ENCODE data around the gene PITPNM3.

Gene PITPNM3

DNA sequence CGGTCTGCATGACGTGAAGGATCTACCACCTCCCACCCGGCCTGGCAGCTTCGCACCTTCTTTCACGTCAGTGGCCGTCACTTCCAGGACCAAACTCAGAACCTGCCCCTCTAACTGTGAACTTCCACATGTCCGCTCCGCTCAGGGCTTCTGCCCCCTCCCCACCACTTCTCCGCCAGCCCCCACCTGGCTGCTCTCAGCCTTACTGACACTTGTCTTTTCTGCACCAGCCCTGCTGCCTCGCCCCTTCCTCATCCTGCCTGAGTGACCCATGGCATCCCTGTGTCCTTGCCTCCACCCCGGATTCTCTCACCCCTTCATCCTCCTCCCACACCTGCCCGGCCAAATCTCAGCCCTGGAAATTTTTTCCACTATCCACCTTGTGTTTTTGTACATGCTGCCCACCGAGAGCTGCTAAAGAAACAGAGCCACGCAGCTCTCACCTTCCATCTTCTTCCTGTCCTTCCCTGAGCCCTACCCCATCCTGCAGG, 97.8 kb downstream of the PITPNM3 start:
- DNase-seq = no peak

DNA sequence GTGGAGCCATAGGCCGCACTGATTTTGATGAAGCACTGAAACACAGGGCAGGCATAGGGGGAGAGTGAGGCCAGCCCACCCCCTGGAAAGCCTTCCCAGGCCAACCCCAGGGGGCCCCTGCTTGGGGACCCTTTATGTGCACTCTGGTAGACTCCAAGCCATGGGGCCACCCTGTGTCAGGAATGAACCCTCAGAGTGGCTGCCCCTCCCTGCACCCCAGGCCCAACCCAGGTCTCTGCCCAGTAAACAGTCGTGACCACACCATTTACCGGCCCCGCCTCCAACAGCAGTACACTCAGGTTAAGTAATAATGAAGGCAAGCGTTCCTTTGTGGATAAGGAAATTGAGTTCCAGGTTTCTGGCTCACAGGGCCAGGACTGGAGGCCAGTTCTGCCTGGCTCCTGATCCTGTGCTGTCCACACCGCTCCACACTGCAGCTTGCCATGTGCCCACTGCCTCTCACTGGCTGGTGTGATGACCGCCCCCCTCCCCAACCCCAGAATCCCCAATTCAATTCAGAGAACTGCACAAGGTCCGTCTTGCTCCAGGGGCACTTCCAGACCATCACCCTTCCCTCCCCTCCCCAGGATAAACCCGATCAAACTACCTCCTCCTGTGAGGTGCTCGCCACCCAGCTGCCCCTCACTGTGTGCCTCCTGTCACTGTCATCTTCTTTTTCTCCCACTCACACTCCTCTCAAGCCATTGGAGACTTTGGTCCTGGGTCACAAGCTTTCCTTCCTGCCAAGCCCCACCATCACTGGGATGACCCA, 98.5 kb downstream of the PITPNM3 start:
- peak; percentile 2 for DNase-seq

DNA sequence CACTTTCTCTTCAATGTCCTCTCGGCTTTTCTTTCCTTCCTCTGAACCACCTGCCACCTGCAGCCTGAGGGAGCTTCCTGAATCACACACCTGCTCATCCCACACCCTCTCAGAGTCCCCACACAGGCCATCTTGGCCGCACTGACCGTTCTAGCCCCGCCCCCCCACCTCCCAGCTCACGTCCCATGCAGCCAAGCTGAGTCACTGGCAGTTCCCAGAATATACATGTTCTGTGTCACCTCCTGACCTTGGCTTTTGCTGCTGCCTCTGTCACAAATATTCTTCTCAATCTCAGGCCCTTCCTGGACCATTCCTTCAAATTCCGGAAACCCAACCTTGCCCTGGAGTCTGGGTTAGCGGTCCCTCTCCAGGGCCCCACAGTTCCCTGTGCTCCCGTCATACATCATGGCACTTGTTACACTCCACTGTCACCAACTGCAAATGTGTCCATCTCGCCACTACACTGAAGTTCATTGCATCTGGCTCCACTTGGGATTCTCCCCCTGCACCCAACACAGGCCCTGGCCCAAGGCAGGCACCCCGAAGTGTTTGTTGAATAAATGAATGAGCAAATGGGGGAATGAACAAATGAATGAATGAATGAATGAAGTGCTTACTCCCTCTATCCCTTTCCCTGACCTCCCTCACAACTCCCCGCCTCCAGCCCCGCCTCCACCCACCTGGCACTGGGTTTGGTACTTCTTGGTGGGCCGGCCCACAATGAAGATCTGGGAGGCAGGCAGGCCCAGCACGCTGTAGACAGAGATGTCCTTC, 99.3 kb downstream of the PITPNM3 start:
- peak; percentile 77 for DNase-seq

DNA sequence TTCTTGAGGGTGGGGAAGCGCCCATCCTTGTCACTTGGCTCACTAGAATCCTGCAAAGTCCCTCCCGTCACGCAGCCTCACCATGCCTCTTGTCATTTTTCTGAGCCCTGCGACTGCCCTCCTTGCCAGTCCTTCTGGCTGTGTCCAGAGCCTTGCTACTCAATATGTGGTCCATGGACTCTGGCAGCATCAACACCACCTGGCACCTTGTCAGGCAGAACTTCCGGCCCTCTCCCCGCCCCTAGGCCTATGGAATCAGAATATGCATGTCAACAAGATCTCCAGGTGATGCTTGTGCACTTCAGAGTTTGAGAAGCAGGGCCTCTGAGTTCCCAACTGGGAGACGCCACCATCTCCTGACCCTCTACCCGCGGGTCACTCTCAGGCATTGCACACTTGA, 100.0 kb downstream of the PITPNM3 start:
- DNase-seq = peak; percentile 88

DNA sequence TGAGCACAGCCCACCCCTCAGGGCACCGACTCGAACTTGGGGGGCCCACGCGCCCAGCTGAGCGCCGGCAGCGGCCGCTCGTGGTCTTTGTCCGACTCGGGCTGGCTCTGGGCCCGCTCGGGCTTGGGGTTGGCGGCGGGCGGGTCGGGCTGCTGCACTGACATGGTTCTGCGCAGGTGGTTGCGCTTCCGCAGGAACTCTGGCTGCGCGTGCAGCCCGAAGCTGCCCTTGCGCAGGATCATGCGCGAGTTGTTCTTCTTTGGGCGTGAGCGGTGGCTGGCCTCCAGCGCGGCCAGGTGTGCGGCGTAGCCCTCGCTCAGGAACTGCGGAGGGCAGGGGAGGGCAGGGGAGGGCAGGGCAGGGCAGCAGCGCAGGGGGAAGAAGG, 101.0 kb downstream of the PITPNM3 start:
- DNase-seq = peak; percentile 61

DNA sequence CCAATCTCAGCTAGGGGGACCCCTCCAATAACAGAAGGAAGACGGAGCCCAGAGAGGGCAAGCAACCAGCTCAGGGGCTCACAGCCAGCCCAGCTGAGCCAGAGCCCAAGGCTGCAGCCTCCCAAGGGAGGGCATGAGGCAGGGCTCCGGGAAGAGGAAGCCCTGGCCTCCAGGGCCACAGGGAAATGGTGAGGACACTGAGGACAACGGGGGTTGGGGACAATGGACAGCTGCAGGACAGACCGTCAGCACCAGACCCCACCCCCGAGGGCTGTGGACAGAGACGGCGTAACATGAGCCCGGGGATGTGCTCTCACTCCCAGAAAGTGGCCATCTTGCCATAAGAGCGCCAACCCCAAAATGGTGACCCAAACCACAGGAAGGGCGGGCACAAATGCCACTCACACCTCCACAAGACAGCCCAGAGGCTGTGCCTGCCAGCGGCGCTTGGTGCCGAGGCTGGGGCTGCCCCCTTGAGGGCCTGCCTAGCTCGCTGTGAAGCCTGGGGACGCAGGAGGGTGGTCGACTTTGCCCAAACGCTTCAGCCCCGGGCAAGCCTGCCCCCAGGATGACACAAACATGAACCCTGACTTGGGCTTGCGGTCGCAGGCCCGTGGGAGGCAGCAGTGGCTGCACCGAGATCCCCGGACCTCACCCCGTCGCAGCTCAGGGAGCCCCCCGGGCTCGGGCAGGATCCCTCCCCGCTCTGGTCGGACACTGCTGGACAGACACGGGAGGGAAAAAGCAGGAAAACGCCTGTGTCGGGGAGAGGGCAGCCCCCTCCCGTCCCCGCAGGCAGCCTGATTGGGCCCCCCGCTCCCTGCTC, 101.6 kb downstream of the PITPNM3 start:
- no peak for DNase-seq

DNA sequence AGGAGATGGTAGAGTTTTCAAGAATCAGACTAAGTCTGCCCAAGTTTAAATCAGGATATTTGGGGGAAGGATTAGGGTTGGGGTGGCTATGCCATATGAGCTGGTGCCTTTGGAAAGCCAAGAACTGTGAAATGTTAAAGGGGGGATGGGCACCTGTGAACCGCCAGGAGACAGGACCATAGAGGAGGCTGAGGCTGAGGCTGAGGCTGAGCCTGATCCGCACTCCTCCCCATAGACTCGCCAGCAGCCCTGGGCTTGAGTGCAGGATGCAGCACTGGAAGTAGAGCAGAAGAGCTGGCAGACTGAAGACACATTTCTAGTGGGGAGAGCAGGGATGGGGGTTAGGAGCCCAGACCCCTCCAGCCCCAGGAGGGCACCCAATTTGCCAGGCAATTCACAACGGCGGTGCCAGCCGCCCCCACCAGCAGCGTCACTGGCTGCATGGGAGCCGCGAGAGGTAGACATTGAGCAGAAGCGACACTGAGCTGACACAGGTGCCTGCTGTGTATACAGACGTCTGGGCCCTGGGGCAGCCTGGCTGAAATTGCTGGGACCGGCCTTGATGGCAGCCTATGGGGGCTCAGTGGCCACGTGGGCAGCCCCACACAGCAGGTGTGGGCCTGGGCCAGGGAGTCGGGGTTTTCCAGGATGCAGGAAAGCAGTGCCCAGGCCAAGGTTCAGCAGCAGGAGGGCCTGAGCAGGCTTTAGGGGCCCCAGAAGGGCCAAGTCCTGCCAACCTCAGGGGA, 102.9 kb downstream of the PITPNM3 start:
- DNase-seq = no peak

DNA sequence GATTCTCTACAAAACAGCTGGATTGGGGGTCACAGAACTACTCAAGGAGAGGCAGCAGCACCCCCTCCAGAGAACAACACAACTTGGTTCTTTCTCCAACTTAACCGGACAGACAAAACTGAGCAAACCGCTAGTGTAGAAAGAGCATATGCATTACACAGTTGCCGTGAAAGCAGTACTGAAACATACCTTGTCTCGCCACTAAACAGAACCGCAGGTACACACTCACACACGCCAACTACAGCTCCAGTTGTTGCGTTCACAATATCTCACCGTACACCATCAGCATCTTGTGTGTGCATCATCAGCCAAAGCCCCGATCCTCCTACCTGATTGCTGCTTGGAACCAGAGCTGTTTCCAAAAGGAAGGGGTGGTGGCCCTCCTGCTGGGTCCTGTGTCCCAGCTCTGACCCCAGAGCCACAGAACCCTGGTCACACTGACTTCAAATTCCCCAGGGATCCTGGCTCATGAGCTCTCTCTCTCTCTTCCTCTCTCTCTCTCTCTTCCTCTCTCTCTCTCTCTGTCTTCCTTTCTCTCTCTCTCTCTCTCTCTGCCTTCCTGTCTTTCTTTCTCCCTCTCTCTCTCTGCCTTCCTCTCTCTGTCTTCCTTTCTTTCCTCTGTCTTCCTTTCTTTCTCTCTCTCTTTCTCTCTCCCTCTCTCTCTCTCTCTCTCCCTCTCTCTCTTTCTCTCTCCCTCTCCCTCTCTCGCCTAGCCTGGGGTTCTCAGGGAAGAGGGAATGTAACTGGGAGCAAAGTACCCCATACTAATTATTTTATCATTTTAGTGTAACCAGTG, 103.7 kb downstream of the PITPNM3 start:
- DNase-seq = no peak

DNA sequence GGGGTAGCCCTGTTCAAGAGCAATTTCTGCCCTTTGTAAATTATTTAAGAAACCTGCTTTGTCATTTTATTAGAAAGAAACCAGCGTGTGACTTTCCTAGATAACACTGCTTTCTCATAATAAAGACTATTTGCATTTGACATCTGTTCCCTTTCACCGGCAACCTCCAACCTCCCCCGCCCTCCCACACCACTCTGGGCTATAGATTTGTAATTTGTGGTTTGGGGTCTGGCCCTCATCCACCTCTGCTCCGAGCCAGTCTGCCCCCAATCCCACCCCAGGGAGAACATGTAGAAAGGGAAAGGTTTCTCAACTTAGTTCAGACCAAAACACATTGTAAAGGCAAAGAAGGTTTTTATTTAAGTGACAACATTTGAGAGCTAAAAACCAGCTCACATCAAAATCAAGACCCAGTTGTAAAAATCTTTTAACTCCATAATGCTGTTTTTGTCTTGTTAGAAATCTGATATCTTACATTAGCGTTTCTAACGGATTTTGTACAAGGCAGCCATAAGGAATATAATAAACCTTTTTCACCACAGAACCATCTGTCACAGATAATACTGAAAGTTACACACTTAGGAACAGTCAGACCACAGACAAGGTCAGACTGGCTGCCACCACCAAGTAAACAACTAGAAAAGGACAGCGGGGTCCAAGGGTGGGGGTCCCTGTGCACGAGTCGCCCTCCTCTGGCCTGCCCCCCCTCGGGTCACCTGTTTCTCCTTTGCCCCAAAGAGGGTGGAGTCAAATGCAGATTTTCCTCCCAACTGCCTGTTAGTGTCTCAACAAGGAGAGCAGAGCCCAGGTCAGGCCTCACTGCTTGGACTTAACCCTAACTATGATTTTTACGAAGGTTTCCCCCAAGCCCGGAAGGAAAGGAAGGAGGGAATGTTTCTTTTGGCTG, 105.2 kb downstream of the PITPNM3 start:
- no peak for DNase-seq

DNA sequence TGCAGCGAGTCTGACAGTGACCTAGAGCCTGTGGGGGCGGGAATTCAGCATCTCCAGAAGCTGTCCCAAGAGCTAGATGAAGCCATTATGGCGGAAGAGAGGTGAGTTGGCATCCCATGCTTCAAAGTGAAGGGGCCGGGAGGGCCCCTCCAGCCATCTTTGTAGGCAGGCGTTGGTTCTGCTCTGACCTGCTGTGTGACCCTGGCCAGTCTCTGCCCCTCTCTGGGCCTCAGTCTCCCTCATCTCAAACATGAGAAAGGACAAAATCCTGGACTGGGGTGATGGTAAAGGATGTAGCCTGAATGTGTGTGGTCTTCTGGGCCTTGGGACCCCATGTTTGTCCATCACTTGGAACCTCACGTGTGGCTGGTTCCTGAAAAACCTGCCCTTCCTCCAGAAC, 107.0 kb downstream of the PITPNM3 start:
- DNase-seq = no peak

DNA sequence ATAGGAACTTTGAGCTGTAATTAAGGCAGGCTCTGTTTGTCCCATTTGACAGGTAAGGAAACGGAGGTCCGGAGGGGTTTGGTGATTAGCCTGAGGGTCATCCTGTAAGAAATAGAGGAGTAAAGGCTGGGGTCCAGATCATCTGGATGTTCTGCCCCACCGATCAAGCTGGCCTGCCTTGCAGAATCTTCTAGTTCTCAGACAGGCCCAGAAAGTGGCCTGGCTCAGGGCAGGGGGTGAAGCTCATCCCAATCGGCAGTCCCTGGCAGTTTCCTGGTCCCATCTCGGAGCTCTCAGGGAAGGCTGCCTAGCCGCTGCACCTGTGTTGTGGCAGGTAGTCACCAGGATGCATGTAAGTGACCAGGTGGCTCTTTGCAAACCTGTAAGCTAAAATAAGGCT, 107.9 kb downstream of the PITPNM3 start:
- DNase-seq = no peak

DNA sequence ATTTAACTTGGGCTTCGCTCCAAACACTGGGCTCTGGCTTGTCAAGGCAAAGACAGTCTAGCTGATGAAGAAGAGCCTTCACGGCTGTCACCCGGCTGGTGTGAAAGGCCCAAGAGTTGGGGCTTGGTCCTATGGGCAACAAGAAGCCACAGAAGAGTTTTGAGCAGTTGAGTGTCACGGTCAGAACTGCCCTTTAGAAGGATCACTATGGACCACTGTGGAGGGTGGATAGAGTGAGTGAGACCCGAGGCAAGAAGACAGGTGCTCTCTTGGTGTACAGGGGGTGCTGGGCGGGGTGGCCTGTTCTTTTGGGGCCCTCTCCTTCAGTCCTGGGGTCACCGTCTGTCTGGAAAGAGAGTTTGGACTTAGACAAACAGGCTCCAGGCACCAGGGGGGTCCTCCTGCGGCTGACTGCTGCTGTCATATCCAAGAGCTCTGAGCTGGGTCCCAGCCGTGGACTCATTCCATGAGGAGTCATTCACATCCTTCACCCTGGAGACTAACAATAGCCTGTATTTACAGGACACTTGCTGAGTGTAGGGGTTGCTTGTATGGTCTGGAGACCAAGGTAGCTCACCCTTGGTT, 109.7 kb downstream of the PITPNM3 start:
- no peak for DNase-seq

DNA sequence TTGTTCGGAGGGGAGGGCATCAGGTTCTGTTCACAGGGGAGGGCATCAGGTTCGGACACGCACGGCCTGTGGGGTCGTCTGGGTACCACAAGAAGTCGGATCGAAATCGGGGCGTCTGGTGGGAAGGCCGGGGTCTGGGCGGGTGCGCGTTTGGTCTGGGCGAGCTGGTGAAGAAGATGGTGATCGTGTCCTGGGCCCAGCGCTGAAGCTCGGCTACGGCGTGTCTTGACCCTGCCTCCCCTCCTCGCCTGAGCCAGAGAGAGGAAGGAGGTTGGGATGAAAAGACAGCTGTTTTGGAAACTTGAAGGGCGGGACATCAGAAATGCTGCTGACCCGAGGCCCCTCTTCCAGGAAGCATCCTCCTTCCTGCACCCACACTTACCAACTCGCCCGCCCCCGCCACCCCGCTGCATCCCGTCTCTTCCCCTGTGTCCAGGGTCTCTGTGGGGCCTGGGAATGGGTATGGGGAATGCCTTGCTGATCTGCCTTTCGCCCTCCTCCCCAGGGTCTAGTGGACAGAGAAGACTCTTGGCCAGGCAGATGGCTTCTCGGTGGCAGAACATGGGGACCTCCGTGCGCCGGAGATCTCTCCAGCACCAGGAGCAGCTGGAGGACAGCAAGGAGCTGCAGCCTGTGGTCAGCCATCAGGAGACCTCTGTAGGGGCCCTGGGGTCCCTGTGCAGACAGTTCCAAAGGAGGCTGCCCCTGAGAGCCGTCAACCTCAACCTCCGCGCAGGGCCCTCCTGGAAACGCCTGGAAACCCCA, 111.6 kb downstream of the PITPNM3 start:
- no peak for DNase-seq

DNA sequence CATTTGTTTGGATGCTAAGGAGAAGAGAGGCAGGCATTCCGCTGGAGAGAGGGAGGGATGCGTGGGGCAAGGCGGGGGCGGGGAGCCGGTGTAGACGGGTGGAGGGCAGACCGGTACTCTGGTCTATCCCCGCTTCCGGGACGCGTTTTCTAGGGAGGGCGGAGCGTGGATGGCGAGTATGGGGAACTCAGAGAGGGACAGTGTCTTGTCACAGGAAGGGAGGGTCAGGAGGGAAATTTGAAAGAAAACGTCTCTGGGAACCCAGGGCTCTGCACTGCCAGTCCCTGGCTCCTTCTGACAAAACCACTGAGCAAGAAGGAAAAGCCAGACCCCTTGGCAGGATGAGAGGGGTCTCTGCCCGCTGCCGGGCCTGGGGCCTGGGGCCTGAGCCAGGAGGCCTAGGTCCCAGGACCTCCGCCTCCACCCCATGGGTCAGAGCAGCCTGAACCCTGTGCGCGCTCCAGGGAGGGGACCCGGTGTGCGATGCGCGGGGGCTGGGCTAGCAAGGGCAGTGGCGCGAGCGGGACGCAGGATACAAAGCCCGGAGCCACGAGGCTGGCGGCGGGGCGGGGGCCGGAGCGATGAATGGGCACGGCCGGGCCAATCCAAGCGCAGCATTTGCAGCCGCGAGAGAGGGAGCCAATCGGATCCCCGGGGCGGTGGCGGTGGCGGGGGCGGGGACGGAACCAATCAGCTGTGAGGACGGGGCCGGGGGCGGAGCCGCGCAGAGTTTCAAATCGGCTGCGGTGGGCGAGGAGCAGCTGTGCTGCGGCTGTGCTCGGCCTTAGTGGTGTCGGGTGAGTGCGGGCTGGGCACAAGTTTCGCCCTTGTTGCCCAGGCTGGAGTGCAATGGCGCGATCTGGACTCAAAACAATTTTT, 112.4 kb downstream of the PITPNM3 start, which contains the start of gene PIMREG:
PIMREG (plus strand) TSS at position 764 of the 879 bp plus-strand sequence. CDS start 656 bp downstream, outside the sequence.
- DNase-seq = peak; percentile 89

DNA sequence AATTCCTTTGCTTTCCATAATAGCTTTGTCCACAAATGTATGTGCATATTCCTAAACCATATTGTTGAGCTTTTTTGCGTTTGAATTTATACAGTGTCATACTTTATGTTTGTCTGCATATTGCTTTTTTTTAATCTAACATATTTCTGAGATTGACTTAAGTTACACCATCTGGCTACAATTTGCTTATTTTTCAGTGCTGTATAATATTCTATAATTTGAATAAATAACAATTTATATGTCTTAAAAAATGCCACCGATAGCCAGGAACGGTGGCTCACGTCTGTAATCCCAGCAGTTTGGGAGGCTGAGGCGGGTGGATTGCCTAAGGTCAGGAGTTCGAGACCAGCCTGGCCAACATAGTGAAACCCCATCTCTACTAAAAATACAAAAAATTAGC, 113.6 kb downstream of the PITPNM3 start:
- no peak for DNase-seq

DNA sequence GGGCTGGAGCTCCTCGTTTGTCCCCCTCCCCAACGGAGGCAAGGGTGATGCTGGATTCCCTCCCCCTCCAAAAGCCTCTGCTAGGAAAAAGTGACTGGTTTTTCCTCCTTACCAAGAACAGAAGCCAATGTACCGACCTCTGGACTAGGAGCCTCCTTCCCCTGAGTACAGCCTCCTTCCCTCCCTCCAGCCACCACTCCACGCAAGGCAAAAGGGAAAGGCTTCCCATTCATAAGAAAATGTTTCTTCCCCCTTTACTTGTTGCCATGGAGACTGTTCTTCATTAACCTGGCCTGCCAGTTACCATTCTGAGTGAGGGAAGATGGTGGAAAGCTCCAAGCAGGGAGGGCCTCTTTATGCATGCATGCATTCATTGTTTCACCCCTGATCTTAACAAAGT, 116.4 kb downstream of the PITPNM3 start:
- DNase-seq = no peak

DNA sequence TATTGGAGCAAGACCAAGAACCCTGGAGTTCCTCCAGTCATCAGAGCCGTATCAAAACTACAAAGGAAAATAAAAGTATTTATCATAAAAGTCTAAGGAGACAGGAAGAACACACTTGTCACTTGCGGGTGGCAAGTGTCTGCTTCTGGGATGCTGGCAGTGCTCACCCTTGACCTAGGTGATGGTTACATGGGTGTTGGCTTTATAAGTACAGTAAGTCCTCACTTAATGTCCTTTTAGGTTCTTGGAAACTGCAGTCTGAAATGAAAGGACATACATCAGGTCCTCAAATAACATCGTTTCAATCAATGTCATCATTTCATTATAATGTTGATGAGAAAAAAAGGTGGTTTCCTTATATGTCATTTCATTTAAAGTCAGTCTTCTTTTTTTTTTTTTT, 118.4 kb downstream of the PITPNM3 start:
- DNase-seq = no peak

DNA sequence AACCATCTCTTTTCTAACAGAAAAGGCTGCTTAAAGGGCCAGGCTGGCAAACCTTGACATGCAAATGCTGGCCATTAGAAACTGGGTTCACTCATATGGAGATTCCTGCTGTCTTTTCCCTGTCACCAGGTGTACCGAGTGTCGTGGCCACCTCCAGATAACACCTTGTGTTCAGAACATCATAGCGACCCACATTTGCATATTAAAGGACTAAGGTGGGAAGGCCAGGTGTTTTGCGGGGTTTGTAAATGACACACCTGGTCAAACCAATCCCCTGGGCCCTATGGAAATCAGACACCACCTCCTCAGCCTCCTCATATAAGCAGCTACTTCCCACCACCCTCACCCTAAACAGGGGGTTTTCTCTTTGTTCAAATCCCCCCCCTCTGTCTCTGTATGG, 118.9 kb downstream of the PITPNM3 start:
- DNase-seq = peak; percentile 10
